ENCODE measurements around the gene RALGPS1.

The RALGPS1 gene

DNA sequence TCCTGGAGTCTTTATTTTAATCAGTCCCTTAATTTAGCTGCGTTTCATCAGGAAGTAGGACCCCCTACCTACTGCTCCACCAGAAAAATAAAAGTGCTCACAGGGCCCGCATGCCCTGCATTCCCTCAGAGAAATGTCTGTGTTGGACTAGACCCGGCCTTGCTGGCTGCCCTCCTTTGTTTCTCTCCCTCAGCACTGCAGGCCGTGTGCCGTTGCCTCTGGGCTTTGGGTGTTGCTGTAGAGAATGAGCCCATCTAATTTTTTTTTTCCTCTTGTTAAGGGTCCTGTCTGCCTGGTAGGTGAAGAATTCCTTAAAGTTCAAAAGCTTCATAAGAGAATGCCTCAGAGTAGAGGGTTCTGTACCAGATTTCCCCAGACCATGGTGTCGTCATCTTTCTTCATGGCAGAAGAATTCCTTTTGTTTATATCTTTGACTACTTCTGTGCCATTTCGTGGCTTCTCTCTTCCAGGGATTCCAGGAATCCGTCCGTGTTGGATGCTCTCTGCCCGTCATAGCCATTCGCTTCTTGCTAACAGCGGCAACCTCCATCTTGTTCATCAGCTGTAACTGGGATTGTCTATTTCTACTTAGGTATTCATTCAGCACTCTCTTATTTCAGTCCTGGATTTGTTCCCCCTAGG is 257.6 kb downstream of the RALGPS1 start:
- Mint-ChIP-seq H3K36me3 (ENCODE audit: insufficient read depth) (peaks cover 3% of the 10 kb centered on the region), H3K27me3 (no peaks in the 10 kb centered on the region), H3K4me1 (no peaks in the 10 kb centered on the region), H3K9me3 (no peaks in the 10 kb centered on the region), H3K4me3 (no peak overlapping the region), H3K27ac (ENCODE audit: low read depth) (no peak overlapping the region)
- no peak for DNase-seq (ENCODE audit: low spot score in 2 of 2)
- ATAC-seq (replicated peaks; ENCODE audit: extremely low read depth, poor library complexity, severe bottlenecking), result no peak

- no peak for DNase-seq (ENCODE audit: low spot score in 2 of 2)
- ATAC-seq (replicated peaks; ENCODE audit: extremely low read depth, poor library complexity, severe bottlenecking), result no peak
- no peaks in the 10 kb centered on the region for H3K4me1 Mint-ChIP-seq
- no peaks in the 10 kb centered on the region for H3K9me3 Mint-ChIP-seq
- H3K4me3 Mint-ChIP-seq, result no peak overlapping the region
- no peaks in the 10 kb centered on the region for H3K27me3 Mint-ChIP-seq
- no peak overlapping the region for H3K27ac Mint-ChIP-seq (ENCODE audit: low read depth)
- H3K36me3 Mint-ChIP-seq (ENCODE audit: insufficient read depth), result peaks cover 3% of the 10 kb centered on the region
Measured at GRCh38 chr9:127173063-127173462, 258.5 kb downstream of the RALGPS1 start.

- Mint-ChIP-seq H3K4me3 (no peak overlapping the region), H3K27ac (ENCODE audit: low read depth) (no peak overlapping the region), H3K27me3 (no peaks in the 10 kb centered on the region), H3K36me3 (ENCODE audit: insufficient read depth) (peaks cover 3% of the 10 kb centered on the region), H3K4me1 (no peaks in the 10 kb centered on the region), H3K9me3 (no peaks in the 10 kb centered on the region)
- DNase-seq (ENCODE audit: low spot score in 2 of 2) (no peak), ATAC-seq (replicated peaks; ENCODE audit: extremely low read depth, poor library complexity, severe bottlenecking) (no peak)
Measured at GRCh38 chr9:127174386-127175318, 260.1 kb downstream of the RALGPS1 start.

- Mint-ChIP-seq H3K4me1 (no peaks in the 10 kb centered on the region), H3K4me3 (no peak overlapping the region), H3K27me3 (no peaks in the 10 kb centered on the region), H3K27ac (ENCODE audit: low read depth) (no peak overlapping the region), H3K9me3 (no peaks in the 10 kb centered on the region), H3K36me3 (ENCODE audit: insufficient read depth) (peaks cover 3% of the 10 kb centered on the region)
- DNase-seq (ENCODE audit: low spot score in 2 of 2) (no peak), ATAC-seq (replicated peaks; ENCODE audit: extremely low read depth, poor library complexity, severe bottlenecking) (no peak)
Measured at GRCh38 chr9:127175319-127175715, 260.7 kb downstream of the RALGPS1 start.

GRCh38 chr9:127175764-127176163 is 261.2 kb downstream of the RALGPS1 start:
- no peak overlapping the region for H3K4me3 Mint-ChIP-seq
- H3K27ac Mint-ChIP-seq (ENCODE audit: low read depth), result no peak overlapping the region
- H3K9me3 Mint-ChIP-seq, result no peaks in the 10 kb centered on the region
- DNase-seq (ENCODE audit: low spot score in 2 of 2) (no peak), ATAC-seq (replicated peaks; ENCODE audit: extremely low read depth, poor library complexity, severe bottlenecking) (no peak)
- no peaks in the 10 kb centered on the region for H3K27me3 Mint-ChIP-seq
- no peaks in the 10 kb centered on the region for H3K4me1 Mint-ChIP-seq
- H3K36me3 Mint-ChIP-seq (ENCODE audit: insufficient read depth), result peaks cover 3% of the 10 kb centered on the region

GRCh38 chr9:127176631-127177030 is 262.0 kb downstream of the RALGPS1 start:
- Mint-ChIP-seq H3K36me3 (ENCODE audit: insufficient read depth) (peaks cover 6% of the 10 kb centered on the region), H3K27ac (ENCODE audit: low read depth) (no peak overlapping the region), H3K9me3 (no peaks in the 10 kb centered on the region), H3K4me3 (no peak overlapping the region), H3K4me1 (no peaks in the 10 kb centered on the region), H3K27me3 (no peaks in the 10 kb centered on the region)
- DNase-seq (ENCODE audit: low spot score in 2 of 2) (no peak), ATAC-seq (replicated peaks; ENCODE audit: extremely low read depth, poor library complexity, severe bottlenecking) (no peak)

- Mint-ChIP-seq H3K9me3 (no peaks in the 10 kb centered on the region), H3K27ac (ENCODE audit: low read depth) (no peak overlapping the region), H3K36me3 (ENCODE audit: insufficient read depth) (peaks cover 6% of the 10 kb centered on the region), H3K4me3 (no peak overlapping the region), H3K27me3 (no peaks in the 10 kb centered on the region), H3K4me1 (no peaks in the 10 kb centered on the region)
- ATAC-seq (replicated peaks; ENCODE audit: extremely low read depth, poor library complexity, severe bottlenecking) (no peak), DNase-seq (ENCODE audit: low spot score in 2 of 2) (no peak)
Measured at GRCh38 chr9:127177231-127177630, 262.6 kb downstream of the RALGPS1 start.

DNA sequence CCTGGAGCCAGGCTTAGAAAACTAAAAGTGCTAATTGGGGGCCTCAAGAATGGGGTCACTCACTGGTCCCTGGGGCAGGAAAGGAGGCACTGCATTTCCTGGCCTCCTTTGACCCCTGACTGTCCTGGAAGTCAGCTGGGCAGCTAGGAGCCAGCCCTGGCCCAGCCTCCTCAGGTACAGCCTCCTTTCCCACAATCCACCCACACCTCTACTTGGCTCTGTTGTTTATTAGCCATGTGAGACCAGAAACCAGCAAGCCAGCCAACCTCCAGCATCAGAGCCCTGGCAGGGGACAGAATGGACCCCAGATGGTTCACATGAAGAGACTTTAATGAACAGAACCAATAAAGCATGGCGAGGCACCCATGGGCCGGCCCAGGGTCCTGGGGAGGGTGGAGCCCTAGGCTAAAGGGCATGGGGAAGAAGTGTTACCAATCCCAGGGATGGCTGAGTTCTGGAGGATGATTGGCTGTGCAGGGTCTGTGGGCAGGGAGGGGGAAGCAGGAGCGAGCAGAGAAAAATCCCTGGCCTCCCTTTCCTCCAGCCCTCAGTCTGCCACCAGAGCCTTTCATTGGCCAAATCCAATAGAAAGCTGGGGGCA is 263.2 kb downstream of the RALGPS1 start:
- H3K4me1 Mint-ChIP-seq, result no peaks in the 10 kb centered on the region
- no peaks in the 10 kb centered on the region for H3K27me3 Mint-ChIP-seq
- DNase-seq (ENCODE audit: low spot score in 2 of 2), result no peak
- no peaks in the 10 kb centered on the region for H3K9me3 Mint-ChIP-seq
- no peak for ATAC-seq (replicated peaks; ENCODE audit: extremely low read depth, poor library complexity, severe bottlenecking)
- H3K36me3 Mint-ChIP-seq (ENCODE audit: insufficient read depth), result peaks cover 6% of the 10 kb centered on the region
- no peak overlapping the region for H3K27ac Mint-ChIP-seq (ENCODE audit: low read depth)
- no peak overlapping the region for H3K4me3 Mint-ChIP-seq

GRCh38 chr9:127178686-127179632 is 264.4 kb downstream of the RALGPS1 start:
- H3K4me3 Mint-ChIP-seq, result no peak overlapping the region
- DNase-seq (ENCODE audit: low spot score in 2 of 2) (no peak), ATAC-seq (replicated peaks; ENCODE audit: extremely low read depth, poor library complexity, severe bottlenecking) (no peak)
- no peaks in the 10 kb centered on the region for H3K27me3 Mint-ChIP-seq
- H3K4me1 Mint-ChIP-seq, result no peaks in the 10 kb centered on the region
- peaks cover 6% of the 10 kb centered on the region for H3K36me3 Mint-ChIP-seq (ENCODE audit: insufficient read depth)
- H3K27ac Mint-ChIP-seq (ENCODE audit: low read depth), result no peak overlapping the region
- H3K9me3 Mint-ChIP-seq, result no peaks in the 10 kb centered on the region

GRCh38 chr9:127179633-127180441 is 265.3 kb downstream of the RALGPS1 start:
- ATAC-seq (replicated peaks; ENCODE audit: extremely low read depth, poor library complexity, severe bottlenecking) (no peak), DNase-seq (ENCODE audit: low spot score in 2 of 2) (no peak)
- no peak overlapping the region for H3K4me3 Mint-ChIP-seq
- H3K4me1 Mint-ChIP-seq, result no peaks in the 10 kb centered on the region
- no peaks in the 10 kb centered on the region for H3K27me3 Mint-ChIP-seq
- peaks cover 6% of the 10 kb centered on the region for H3K36me3 Mint-ChIP-seq (ENCODE audit: insufficient read depth)
- no peak overlapping the region for H3K27ac Mint-ChIP-seq (ENCODE audit: low read depth)
- no peaks in the 10 kb centered on the region for H3K9me3 Mint-ChIP-seq

DNA sequence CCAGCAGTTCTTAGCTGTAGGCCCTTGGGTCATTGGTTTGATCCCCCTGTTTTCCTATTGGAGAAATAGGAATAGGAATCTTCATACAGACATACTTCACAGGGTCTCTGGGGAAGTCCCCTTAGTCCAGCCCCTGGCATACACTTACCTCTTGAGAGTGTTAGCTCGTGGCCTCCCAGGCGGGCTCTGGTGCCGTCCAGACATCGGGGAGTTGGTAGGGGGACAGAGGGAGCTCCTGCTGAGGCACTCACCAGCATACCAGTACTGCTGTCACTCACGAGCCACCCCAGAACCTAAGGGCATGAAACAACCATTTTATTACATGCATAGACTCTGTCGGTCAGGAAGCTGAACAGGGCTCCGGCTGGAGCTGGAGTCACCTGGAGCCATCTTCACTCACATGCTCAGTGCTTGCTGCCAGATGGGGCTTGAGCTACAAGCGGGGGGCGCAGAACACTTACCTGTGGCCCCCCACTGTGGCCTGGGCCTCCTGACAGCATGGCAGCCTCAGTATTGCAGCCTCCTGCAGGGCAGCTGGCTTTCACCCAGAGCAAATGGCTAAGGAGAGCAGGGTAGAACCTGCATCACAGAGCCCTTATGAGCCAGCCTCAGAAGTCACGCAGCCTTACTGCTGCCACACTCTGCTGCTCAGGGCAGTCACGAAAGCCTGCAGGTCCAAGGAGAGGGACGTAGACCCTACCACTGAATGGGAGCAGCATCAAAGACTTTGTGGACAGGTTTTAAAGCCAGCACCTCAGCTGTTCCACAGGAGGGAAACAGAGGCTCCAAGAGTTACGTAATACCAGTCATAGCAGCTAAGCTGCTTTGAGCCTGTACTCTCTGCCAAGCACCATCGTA is 266.1 kb downstream of the RALGPS1 start:
- no peaks in the 10 kb centered on the region for H3K9me3 Mint-ChIP-seq
- ATAC-seq (replicated peaks; ENCODE audit: extremely low read depth, poor library complexity, severe bottlenecking) (no peak), DNase-seq (ENCODE audit: low spot score in 2 of 2) (no peak)
- no peak overlapping the region for H3K4me3 Mint-ChIP-seq
- H3K27ac Mint-ChIP-seq (ENCODE audit: low read depth), result no peak overlapping the region
- H3K4me1 Mint-ChIP-seq, result no peaks in the 10 kb centered on the region
- peaks cover 5% of the 10 kb centered on the region for H3K36me3 Mint-ChIP-seq (ENCODE audit: insufficient read depth)
- H3K27me3 Mint-ChIP-seq, result no peaks in the 10 kb centered on the region

Data from central memory CD8-positive, alpha-beta T cell (primary cell).